ENCODE results near the gene PRKN.

GRCh38 chr6:161341638-161342037, 1385.9 kb downstream of the PRKN start:
- TF ChIP-seq NFRKB (IDR thresholded peaks at IDR 0.05) = no peak
- TF ChIP-seq L3MBTL2 (conservative IDR thresholded peaks at IDR 0.05) = no peak
- TF ChIP-seq HDGF (IDR thresholded peaks at IDR 0.05; ENCODE audit: borderline replicate concordance) = no peak
- TF ChIP-seq PKNOX1 (IDR thresholded peaks at IDR 0.05) = no peak
- TF ChIP-seq BHLHE40 (IDR thresholded peaks at IDR 0.05; ENCODE audit: borderline replicate concordance) = no peak
- TF ChIP-seq ZNF384 (IDR thresholded peaks at IDR 0.05) = no peak
- TF ChIP-seq FOXM1 (IDR thresholded peaks at IDR 0.05; ENCODE audit: borderline replicate concordance) = no peak
- TF ChIP-seq SUZ12 (IDR thresholded peaks at IDR 0.05) = no peak
- TF ChIP-seq SP1 (IDR thresholded peaks at IDR 0.05) = no peak
- no peak for TF ChIP-seq TARDBP (IDR thresholded peaks at IDR 0.05)
- no peak for TF ChIP-seq FOXA1 (IDR thresholded peaks at IDR 0.05)
- no peak for TF ChIP-seq ARNT (IDR thresholded peaks at IDR 0.05)
- no peak for TF ChIP-seq ELF4 (IDR thresholded peaks at IDR 0.05)

Data from HEK293T (cell line).